ENCODE measurements around the gene RBM24.

Gene RBM24

GRCh38 chr6:17281100-17281496, at the start of gene RBM24:
Gene RBM24, plus strand, starts transcription at chr6:17281361. Its CDS starts 221 bp downstream, at chr6:17281582.
- DNase-seq (peak; percentile 28 to 39), ATAC-seq (peak; percentile 62)
- Mint-ChIP-seq H3K4me3 (peak within 1 kb of the TSS; percentile 74 to 80), H3K27ac (peak within 1 kb of the TSS in 1 of 2 donors; percentile 27), H3K27me3 (peaks cover 79% of the 10 kb centered on the region), H3K4me1 (peaks cover 18% of the 10 kb centered on the region), H3K9me3 (no peaks in the 10 kb centered on the region)

- Mint-ChIP-seq H3K27me3 (no peaks in the 10 kb centered on the region), H3K4me3 (no peak overlapping the region), H3K27ac (peak overlapping the region in 1 of 2 donors; percentile 61), H3K9me3 (peaks cover 0 to 4% of the 10 kb centered on the region in 2 donors), H3K4me1 (no peaks in the 10 kb centered on the region)
- ATAC-seq = no peak
- DNase-seq = no peak
These were observed 47.6 kb upstream of the RBM24 start for GRCh38 chr6:17233531-17233930.

GRCh38 chr6:17237246-17237645, 43.9 kb upstream of the RBM24 start:
- Mint-ChIP-seq H3K4me1 (no peaks in the 10 kb centered on the region), H3K4me3 (no peak overlapping the region), H3K27me3 (no peaks in the 10 kb centered on the region), H3K9me3 (no peaks in the 10 kb centered on the region), H3K27ac (no peak overlapping the region)
- ATAC-seq (no peak), DNase-seq (no peak)

- no peak for ATAC-seq
- no peak overlapping the region for H3K27ac Mint-ChIP-seq
- H3K27me3 Mint-ChIP-seq = peaks cover 2% of the 10 kb centered on the region
- H3K9me3 Mint-ChIP-seq = peaks cover 0 to 2% of the 10 kb centered on the region in 2 donors
- no peak for DNase-seq
- H3K4me1 Mint-ChIP-seq = no peaks in the 10 kb centered on the region
- no peak overlapping the region for H3K4me3 Mint-ChIP-seq
These were observed 41.9 kb upstream of the RBM24 start for GRCh38 chr6:17239260-17239659.

- DNase-seq (no peak), ATAC-seq (no peak)
- H3K4me3 Mint-ChIP-seq = no peak overlapping the region
- H3K27me3 Mint-ChIP-seq = peaks cover 14% of the 10 kb centered on the region
- no peaks in the 10 kb centered on the region for H3K4me1 Mint-ChIP-seq
- H3K9me3 Mint-ChIP-seq = peaks cover 6 to 13% of the 10 kb centered on the region in 2 donors
- H3K27ac Mint-ChIP-seq = no peak overlapping the region
These were observed 40.2 kb upstream of the RBM24 start for GRCh38 chr6:17240803-17241500.

- no peak overlapping the region for H3K27ac Mint-ChIP-seq
- H3K27me3 Mint-ChIP-seq = peaks cover 20% of the 10 kb centered on the region
- H3K9me3 Mint-ChIP-seq = peaks cover 6 to 20% of the 10 kb centered on the region in 2 donors
- no peak for DNase-seq
- no peak for ATAC-seq
- no peak overlapping the region for H3K4me3 Mint-ChIP-seq
- no peaks in the 10 kb centered on the region for H3K4me1 Mint-ChIP-seq
These were observed 39.1 kb upstream of the RBM24 start for GRCh38 chr6:17242087-17242486.

GRCh38 chr6:17250237-17250636, 30.9 kb upstream of the RBM24 start:
- Mint-ChIP-seq H3K4me3 (no peak overlapping the region), H3K27ac (no peak overlapping the region), H3K9me3 (peaks cover 0 to 8% of the 10 kb centered on the region in 2 donors), H3K27me3 (peaks cover 16% of the 10 kb centered on the region), H3K4me1 (no peaks in the 10 kb centered on the region)
- DNase-seq (no peak), ATAC-seq (no peak)

GRCh38 chr6:17251953-17252352, 29.2 kb upstream of the RBM24 start:
- Mint-ChIP-seq H3K27ac (no peak overlapping the region), H3K4me3 (no peak overlapping the region), H3K4me1 (no peaks in the 10 kb centered on the region), H3K27me3 (peaks cover 10% of the 10 kb centered on the region), H3K9me3 (peaks cover 0 to 1% of the 10 kb centered on the region in 2 donors)
- ATAC-seq = no peak
- DNase-seq = no peak

- no peaks in the 10 kb centered on the region for H3K9me3 Mint-ChIP-seq
- DNase-seq (no peak), ATAC-seq (no peak)
- no peak overlapping the region for H3K4me3 Mint-ChIP-seq
- no peak overlapping the region for H3K27ac Mint-ChIP-seq
- no peaks in the 10 kb centered on the region for H3K4me1 Mint-ChIP-seq
- peaks cover 14% of the 10 kb centered on the region for H3K27me3 Mint-ChIP-seq
These were observed 22.4 kb upstream of the RBM24 start for GRCh38 chr6:17258749-17259148.

GRCh38 chr6:17265570-17265969, 15.6 kb upstream of the RBM24 start:
- no peak overlapping the region for H3K27ac Mint-ChIP-seq
- DNase-seq (no peak), ATAC-seq (no peak)
- no peaks in the 10 kb centered on the region for H3K27me3 Mint-ChIP-seq
- no peaks in the 10 kb centered on the region for H3K9me3 Mint-ChIP-seq
- no peaks in the 10 kb centered on the region for H3K4me1 Mint-ChIP-seq
- no peak overlapping the region for H3K4me3 Mint-ChIP-seq

- Mint-ChIP-seq H3K9me3 (no peaks in the 10 kb centered on the region), H3K27me3 (peaks cover 11% of the 10 kb centered on the region), H3K4me1 (no peaks in the 10 kb centered on the region), H3K4me3 (no peak overlapping the region), H3K27ac (no peak overlapping the region)
- ATAC-seq (no peak), DNase-seq (no peak)
These were observed 13.6 kb upstream of the RBM24 start for GRCh38 chr6:17267566-17267965.

- Mint-ChIP-seq H3K9me3 (no peaks in the 10 kb centered on the region), H3K27ac (no peak overlapping the region), H3K27me3 (peaks cover 11% of the 10 kb centered on the region), H3K4me3 (no peak overlapping the region), H3K4me1 (no peaks in the 10 kb centered on the region)
- ATAC-seq (no peak), DNase-seq (no peak)
These were observed 13.0 kb upstream of the RBM24 start for GRCh38 chr6:17268114-17268513.

GRCh38 chr6:17269840-17270239, 11.3 kb upstream of the RBM24 start:
- Mint-ChIP-seq H3K27ac (no peak overlapping the region), H3K4me3 (no peak overlapping the region), H3K4me1 (no peaks in the 10 kb centered on the region), H3K9me3 (no peaks in the 10 kb centered on the region), H3K27me3 (peaks cover 28% of the 10 kb centered on the region)
- no peak for DNase-seq
- no peak for ATAC-seq

- no peaks in the 10 kb centered on the region for H3K4me1 Mint-ChIP-seq
- no peak overlapping the region for H3K27ac Mint-ChIP-seq
- ATAC-seq = no peak
- H3K9me3 Mint-ChIP-seq = no peaks in the 10 kb centered on the region
- no peak for DNase-seq
- H3K4me3 Mint-ChIP-seq = no peak overlapping the region
- H3K27me3 Mint-ChIP-seq = peaks cover 37% of the 10 kb centered on the region
These were observed 9.5 kb upstream of the RBM24 start for GRCh38 chr6:17271628-17272027.

GRCh38 chr6:17276766-17277165, 4.4 kb upstream of the RBM24 start:
- Mint-ChIP-seq H3K27me3 (peaks cover 71% of the 10 kb centered on the region), H3K4me3 (no peak overlapping the region)

GRCh38 chr6:17277256-17277655, 3.9 kb upstream of the RBM24 start:
- no peaks in the 10 kb centered on the region for H3K9me3 Mint-ChIP-seq
- H3K27ac Mint-ChIP-seq = no peak overlapping the region
- no peak for DNase-seq
- peaks cover 17% of the 10 kb centered on the region for H3K4me1 Mint-ChIP-seq
- peaks cover 74% of the 10 kb centered on the region for H3K27me3 Mint-ChIP-seq
- ATAC-seq = no peak
- H3K4me3 Mint-ChIP-seq = no peak overlapping the region

More at GRCh38 chr6:17276766-17277165, 4.4 kb upstream of the RBM24 start:
- peaks cover 13% of the 10 kb centered on the region for H3K4me1 Mint-ChIP-seq
- no peak overlapping the region for H3K27ac Mint-ChIP-seq
- ATAC-seq (no peak), DNase-seq (no peak)
- no peaks in the 10 kb centered on the region for H3K9me3 Mint-ChIP-seq

Data from stimulated activated naive CD8-positive, alpha-beta T cell treated with anti-CD3 and anti-CD28 coated beads, Interleukin-15, amount 100 ng/mL, for 72 hours (primary cell).